Stimulated activated CD8-positive, alpha-beta memory T cell treated with anti-CD3 and anti-CD28 coated beads, Interleukin-12 subunit alpha, Interleukin-12 subunit beta, amount 100 ng/mL, for 4 hours (primary cell): ENCODE data around the gene TNS1.
"Not testable (repeated sequence)": the region's sequence is repeated elsewhere in the genome, so short reads cannot be mapped to it uniquely, and the experiment has no call there.

Experiments used
- DNase-seq: peaks from one replicate; pipeline ENCODE4 v3.0.0-alpha.2; 2020; ENCODE audit warnings: low read depth

TNS1 gene

DNA sequence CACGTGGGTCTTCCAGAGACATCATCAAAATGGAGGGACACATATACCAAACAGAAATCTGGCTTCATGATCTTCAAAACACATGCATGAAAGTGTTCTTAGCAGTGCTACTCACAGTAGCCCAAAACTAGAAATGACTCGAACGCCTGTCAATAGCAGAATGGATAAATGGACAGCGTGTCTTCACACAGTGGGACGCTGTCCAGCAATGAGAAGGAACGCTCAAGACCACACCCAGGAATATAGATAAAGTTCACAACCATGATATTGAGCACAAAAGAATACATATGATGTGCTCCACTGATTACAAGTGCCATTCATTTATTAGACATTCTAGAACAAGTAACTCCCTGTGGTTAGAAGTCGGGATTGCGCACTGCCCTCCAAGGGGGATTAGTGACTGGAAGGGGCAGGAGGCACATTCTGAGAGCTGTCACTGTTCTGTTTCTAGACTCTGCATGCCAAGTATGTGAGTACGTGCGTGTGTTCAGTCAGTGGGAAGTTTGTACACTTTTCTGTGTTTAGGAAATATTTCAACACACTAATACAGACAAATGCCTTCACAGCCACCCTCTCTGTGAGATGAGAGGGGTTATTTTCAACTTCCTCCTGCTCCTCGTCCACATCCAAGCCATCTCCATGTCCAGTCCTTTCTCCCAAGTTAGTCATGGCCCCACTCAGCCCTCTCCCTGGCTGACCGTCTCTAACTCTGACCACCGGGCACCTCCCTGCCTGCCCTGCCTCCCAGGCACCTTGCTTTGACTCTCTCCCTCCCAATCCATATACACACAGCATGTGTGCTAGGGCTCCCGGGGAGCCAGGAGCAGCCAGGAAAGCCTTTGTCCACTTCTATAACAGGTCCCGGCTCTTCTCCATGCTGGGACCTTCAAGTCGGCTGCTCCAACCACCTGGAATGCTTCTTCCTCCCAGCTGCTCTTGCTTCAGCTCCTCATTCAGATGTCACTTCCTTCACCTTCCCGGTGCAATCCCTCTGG, 26.9 kb upstream of the TNS1 start:
- DNase-seq = no peak

DNA sequence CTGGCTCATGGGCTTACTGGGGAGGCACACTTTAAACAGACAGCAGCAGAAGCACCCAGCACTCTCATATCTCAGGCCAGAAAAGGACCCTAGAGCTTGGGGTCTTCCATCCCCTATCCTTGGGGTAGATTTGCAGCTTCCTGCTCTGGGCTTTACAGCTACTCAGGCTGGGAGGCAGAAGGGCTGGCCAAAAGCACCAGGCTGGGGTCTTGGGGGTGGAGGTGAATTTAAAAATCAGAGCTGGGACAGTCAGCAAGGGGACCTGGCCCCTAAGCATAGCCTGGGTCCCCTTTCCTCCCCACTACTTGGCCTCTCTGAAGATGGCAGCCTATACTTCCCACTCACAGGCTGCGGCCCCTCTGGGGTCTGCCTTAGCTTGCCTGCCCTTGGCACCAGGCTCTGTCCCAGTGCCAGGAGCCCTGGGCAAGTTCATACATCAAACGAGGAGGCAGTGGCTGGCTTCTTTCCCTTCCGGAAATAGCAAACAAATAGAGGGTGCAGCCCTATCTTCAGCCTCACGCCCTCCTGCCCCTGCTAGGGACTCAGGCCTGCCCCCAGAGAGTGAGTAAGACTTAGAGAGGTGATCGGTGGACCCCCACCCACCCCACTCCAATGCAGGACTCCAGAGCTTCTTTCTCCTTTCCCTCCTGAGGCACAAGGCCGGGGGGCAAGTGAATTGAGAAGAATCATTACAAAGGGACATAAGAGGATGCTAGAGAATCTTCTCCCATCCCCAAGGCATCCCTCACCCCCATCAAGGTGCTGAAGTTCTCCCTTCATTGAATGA, 26.0 kb upstream of the TNS1 start:
- no peak for DNase-seq

DNA sequence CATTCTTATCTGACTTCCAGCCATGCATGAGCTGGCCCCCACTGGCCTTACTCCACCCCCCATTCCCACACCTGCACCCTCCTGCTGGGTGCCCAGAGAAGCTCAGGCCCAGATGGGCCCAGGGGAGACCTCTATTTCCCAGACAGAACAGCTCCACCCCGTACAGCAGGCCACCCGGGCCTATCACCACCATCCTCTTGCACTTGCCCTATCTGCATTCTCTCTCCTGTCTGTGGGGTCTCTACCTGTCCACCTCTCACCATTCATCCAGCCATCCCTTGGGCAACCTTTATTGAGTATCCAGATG, 25.3 kb upstream of the TNS1 start:
- DNase-seq = no peak

DNA sequence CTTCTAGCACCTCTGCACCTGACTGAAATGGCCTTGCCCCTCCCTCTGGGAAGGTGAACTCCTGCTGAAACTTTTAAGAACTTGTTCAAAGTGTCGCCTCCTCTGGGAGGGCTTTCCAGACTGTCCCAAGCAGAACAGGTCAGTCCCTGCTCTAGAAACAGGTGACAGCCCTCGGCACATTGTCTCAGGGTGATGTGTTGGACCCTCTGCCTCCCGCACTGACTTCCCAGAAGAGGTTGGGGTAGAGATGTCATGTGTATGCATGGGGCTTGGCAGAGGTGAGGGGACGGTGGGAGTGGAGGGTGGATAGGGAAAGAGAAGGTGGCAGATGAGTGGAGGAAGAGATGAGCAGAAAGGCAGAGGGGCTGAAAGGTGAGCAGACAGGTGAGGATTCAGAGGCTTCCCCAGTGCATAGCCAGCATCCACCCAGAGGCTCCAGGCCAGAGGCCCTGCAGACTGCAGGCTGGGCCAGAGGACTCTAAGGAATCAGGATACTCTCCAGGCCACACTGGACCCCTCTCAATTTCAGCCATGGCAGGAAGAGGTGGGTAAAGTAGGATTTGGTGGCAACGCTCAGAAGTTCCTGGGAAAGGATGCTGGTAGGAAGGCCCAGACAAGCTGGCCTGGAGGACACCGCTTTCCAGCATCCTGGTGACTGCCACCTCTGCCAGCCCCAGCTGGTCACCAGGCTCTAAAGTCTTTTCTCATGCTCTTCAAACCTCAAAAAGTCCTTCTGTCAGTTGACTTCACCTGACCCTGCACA, 24.8 kb upstream of the TNS1 start:
- DNase-seq = no peak

DNA sequence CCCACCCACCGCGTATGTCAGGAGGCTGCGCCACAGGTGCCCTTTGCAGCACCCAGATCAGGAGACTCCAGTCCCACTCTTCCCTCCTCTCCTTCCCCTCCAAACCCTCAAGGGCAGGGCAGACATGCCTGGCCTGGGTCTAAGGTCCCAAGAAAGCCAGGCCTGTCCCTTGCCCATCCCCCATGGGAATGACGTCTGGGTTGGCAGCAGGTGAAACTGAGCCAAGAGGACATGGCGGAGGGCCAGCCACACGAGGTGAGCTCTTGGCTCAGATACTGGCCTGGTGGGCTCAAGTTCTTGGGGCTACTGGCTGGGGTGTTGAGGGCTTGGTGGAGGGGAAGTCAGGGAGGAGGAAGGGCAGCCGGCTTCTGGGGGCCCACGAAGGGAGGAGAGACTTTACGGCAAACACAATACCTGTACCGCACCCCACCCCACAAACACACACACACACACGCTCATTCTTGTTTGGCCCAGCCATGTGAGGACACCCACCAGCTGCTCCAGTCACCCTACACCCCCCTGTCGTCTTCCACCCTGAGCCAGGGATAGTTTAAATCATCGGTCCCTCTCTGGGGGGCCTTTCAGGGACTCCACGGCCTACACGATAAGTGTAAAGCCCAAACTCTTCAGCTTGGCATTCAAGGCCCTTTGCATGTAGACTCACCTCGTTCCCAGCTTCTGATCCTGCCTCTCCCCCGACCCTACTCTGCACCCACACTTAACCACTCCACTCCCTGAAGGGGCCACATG, 24.1 kb upstream of the TNS1 start:
- DNase-seq = no peak

DNA sequence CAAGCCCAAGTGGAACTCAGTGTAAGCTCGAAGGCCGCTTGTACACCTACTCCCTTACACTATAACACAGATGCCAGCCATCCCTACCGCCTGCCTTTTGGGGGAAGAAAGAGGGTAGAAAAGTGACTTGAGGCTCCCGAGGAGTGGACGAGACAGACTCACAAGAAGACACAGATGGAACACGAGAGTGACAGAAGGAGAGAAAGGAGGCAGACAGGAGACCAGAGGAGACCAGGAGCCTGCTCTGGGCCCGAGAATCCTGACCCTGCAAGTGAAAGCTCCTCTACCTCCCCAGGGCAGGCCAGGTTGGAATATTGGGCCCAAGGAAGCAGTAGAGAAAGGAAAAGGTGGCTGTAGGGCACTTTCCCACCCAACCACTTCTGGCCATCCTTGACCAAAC, 23.4 kb upstream of the TNS1 start:
- DNase-seq = no peak

DNA sequence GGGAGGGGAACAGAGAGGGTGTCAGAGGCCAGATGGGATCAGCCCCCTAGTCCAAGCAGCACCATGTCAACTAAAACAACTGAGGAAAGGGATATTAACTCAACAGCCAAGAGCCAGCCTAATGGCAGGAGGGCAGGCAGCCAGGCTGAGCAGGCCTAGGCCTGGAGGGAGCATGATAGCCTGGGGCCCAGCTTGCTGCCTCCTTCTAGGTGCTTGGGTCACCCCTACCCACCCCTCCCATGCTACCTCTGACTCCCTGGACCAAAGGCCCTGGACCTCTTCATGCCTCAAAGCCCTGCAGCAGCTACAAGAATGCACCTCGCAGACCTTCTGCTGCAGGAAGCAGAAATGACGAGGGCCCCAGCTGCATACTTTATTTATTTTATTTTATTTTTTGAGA, 22.1 kb upstream of the TNS1 start:
- DNase-seq = no peak

DNA sequence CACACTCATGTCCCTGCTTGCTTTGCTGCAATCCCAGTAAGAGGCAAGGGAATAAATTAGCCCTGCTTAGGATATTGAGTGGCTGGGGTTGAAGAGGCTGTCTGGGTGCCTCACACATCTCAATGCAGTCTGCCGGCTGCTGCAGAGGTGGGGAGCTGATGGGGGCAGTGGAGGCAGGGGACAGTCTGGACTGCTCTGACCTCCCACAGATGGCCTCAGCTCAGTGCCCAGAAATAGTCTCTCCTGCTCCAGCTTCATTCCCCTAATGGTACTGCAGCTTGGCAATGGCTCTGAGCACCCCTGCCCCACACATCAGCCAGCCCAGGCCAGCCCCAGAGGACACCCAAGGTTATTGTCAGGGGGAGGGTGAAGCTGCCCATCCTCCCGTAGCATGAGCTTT, 21.5 kb upstream of the TNS1 start:
- DNase-seq = no peak

DNA sequence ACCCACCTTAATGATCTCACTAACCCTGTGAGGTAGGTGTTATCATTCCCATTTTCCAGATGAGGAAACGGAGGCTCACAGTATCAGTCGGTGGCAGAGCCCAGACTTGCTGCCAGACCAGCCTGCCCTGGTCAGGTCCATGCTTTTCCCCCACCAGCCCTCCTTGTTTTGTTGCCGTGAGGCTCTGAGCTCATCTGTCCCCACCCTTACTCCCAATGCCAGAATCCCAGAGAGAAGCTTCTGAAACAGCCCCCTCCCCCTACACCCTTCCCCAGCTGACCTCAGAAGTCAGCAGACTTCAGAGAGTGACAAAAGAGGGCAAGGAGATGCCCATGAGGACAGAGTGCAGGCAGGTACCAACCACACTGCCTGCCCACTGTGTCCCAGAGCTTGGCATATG, 20.8 kb upstream of the TNS1 start:
- DNase-seq = no peak

DNA sequence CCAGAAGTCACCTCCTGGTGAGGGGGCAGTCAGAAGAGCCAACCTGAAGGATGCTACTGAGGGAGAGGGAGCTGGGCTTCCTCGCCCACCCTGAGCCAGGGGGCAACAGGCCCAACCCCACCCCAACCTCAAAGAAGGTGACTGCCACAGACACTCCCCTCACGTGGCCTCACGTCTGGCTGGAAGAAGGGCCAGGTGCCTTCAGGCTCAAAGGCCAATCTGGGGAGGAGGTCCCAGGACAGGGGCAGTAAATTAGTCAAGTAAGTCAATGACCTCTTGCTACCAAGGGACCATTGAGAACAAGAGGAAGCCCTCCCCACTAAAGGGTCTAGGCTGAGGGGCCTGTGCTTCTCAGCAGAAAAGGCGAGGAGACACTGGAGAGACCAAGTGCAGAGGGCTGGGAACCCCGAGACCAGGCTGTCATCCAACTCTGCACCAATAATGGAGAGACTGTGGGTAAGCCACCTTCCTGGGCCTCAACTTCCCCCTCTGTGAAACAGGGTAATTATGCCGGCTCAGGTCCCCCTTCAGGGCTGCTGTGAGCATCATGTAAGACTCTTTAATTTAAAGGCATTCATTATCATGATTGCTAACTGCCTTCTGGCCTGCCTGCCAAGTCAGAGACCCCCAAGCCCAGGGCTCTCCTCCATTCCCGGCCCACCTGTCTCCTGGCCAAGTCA, 20.2 kb upstream of the TNS1 start:
- no peak for DNase-seq

DNA sequence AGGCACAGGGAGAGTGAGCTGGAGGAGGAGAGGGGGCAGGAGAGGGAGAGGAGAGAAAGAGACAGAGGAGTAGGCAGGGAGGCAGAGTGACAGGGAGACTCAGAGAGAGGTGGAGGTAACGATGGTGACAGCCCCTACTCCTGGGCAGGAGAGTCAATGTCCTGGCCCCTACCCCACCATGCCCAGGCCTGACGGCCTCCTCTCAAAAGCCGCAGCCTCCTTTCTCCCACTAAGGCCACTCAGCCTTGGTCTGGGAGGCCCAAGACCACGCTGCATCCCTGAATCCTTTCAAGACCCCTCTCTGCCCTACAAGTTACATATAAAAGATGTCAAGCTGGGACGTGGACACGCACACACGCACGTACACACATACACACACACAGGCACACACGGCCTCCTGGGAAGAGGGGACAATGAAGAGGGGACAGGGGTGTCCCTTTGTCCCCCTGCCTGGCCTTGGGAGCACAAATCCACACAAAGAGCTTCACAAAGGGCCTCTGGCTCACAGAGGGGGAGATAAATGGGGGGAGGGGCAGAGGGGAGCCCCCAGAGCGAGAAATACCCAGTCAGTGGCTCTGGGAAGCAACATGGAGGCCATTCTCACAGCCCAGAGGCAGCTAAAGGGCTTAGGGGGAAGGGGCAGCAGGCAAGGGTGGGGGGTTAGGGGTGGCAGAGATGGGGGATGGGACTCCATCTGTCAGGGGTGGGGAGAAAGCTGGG, 19.5 kb upstream of the TNS1 start:
- no peak for DNase-seq

DNA sequence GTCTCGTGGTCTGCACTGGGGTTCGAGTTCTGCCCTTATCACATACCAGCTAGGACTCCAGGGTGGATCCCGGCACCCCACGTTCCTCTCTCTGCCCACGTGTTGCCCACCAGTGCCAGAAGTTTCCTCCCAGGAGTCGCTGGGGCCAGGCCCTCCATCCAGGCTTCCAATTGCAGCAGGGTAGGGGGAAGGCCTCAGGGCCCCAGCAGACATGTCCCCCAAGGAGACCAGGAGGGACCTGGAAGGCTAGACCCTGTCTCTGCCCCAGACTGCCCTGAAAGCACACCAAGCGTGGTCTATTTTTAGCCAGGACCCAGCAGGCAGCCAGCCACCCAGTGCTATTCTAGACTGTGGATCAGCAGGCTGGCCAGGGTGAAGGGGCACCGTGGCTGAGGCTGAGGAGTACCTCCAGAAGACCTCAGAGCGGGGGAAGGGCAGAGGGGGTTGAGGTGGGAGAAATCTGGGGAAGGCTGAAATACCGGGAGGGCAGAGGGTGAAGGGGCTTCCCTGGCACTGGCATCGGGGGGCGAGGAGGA, 18.8 kb upstream of the TNS1 start:
- DNase-seq = no peak

DNA sequence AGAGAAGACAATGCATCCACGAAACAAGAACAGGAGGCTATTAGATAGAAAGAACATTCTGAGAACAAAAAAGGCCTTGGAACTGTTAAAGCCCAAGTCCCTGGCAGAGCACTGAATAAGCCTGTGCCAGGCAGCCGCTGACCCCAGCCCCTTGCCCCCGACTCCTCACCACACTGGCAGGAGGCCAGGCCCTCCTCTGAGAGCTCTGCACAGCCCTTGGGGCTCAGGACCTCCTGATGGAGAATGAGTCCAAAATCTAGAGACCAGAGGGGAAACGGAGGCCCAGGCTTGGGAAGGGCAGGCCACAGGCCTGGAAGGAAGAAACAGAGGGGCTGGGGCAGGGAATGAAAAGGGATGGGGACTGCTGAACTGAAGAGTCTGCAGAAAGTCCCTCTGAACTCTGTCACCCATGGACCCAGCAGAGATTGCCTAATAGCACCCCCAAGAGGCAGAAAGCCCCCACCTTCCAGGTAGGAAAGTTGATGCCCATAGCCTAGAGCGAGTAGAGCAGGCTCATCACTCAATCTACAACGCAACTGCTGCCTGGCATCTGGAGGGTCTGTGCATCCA, 18.3 kb upstream of the TNS1 start:
- DNase-seq = no peak

DNA sequence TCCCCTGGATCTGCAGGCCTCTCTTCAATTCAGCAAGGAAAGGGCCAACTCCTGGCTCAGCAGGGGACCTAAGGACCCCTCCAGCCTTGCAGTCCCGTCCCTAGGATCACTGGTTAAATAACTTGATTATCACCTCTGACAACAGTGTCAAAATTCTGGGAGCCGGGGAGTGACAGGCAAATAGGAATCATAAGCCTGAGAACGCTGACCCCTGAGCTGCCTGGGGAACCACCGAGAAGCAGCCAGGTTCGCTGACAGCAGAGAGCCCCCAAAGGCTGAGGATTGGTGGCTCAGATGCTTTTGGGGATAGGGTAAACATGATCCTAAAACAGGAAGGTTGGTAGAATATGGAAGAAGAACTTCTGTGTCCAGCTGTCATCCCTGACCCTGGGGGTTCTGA, 17.5 kb upstream of the TNS1 start:
- no peak for DNase-seq

DNA sequence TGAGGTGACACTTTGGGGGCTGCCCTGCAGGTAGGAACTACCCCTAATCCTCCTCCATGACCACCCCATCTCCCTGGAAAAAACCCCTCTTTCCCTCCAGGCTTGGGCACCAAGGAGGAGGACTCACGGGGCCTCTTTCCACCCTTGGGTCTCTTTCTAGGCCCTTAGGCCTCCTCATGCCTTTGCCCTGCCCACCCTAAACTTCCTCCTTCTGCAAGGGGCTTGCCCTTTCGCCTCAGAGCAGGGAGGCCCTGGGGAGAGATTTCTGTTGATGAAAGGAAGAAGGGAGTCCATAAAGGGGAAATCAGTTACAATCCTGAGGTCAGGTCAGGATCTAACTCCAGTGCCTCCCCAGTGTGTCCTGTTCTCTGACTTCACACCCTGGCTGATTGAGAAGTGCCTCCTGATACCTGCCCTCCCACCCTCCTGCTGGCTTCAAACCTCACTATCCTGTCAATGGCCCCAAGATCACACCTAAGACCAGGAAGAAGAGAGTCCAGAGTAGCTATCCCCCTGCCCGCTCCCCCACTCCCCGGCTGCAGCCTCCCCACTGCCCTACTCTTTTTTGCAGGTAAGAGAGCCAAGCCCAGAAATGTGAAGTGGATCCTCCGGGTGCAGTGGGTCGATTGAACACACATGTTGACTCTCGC, 16.7 kb upstream of the TNS1 start:
- no peak for DNase-seq

DNA sequence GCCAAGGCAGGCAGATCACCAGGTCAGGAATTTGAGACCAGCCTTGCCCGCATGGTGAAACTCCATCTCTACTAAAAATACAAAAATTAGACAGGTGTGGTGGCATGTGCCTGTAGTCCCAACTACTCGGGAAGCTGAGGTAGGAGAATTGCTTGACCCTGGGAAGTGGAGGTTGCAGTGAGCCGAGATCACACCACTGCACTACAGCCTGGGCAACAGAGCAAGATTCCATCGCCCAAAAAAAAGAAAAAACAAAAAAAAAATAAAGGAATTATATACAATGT, 16.0 kb upstream of the TNS1 start:
- not testable (repeated sequence) for DNase-seq

DNA sequence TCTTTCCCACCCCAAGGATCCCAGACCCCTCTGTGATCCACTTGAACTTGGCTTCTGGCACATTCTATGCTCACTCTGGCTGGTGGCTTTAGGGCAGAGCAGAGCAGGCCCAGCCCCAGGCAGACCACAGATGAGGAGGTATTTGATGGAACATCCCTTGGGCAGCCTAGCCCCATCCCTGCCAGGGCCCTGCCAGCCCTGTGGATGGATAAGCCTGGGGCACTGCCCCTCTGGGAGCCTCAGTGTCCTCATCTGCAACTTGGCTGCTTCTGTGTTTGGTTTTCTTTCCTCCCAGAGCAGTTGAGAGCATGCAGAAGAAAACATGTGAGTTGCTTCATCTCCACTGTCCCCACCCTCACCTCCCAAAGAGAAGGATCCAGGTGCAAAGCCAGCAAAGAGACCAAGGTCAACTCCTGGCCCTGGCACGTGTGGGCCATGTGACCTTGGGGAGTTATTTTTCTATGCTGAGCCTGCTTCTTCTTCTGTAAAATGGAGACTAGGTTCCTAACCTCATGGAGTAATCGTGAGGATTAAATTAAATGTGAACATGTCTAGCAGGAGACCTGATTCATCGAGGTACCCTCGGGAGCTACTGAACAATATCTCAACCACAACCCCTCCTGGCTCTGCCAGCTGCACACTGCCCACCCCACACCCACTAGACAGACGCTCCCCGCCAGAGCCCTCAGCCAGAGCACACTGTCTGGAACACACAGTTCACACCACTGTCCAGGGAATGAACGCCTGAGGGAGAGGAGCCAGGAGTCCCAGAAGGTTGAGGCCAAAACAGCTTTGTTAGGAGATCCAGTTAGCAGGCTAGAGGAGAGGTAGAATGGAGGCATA, 14.6 kb upstream of the TNS1 start:
- DNase-seq = no peak

DNA sequence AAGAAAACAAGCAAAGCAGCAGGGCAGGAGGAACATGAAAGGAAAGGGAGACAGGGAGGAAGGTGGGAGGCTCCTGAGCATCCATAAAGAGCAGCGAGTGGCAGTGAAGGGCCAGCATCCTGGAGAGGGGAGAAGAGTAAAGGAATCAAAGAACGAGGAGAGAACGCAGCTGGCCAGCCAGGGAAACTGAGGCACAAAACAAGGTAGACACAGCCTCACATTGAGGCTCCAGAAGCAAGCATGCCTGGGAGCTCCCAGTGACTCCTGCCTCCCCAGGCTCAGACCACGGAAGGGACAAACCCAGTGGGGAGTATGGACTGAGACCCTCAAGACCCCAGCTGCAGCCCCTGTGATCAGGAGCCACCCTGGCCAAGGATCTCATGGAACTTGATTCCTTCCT, 14.0 kb upstream of the TNS1 start:
- DNase-seq = no peak
